Cerebellar nuclear complex (tissue), 1 donor: ENCODE results near the gene A3GALT2.

ENCODE experiments used
- DNase-seq, 2 experiments: peaks; one replicate each; lab custom pipeline; 2025; lab: John Stamatoyannopoulos, UW

Gene A3GALT2

GRCh38 chr1:33332357-33332789, 11.5 kb upstream of the A3GALT2 start:
- DNase-seq, result peak in 1 of 2 experiments; percentile 37

GRCh38 chr1:33331444-33332356, 10.8 kb upstream of the A3GALT2 start:
- DNase-seq, result no peak

- no peak for DNase-seq
Observed at GRCh38 chr1:33330906-33331305, 10.0 kb upstream of the A3GALT2 start.

- no peak for DNase-seq
Observed at GRCh38 chr1:33330361-33330890, 9.5 kb upstream of the A3GALT2 start.

- no peak for DNase-seq
Observed at GRCh38 chr1:33329600-33330305, 8.9 kb upstream of the A3GALT2 start.

- DNase-seq, result no peak
Observed at GRCh38 chr1:33328817-33329216, 7.9 kb upstream of the A3GALT2 start.

GRCh38 chr1:33327587-33328325, 6.9 kb upstream of the A3GALT2 start:
- DNase-seq, result no peak

- no peak for DNase-seq
Observed at GRCh38 chr1:33326785-33327184, 5.9 kb upstream of the A3GALT2 start.

GRCh38 chr1:33324677-33325575, 4.0 kb upstream of the A3GALT2 start:
- no peak for DNase-seq

- no peak for DNase-seq
Observed at GRCh38 chr1:33323663-33324477, 3.0 kb upstream of the A3GALT2 start.

- DNase-seq, result no peak
Observed at GRCh38 chr1:33322870-33323585, 2.1 kb upstream of the A3GALT2 start.

GRCh38 chr1:33322109-33322508, 1.2 kb upstream of the A3GALT2 start:
- no peak for DNase-seq

GRCh38 chr1:33321178-33321577, 280 bp upstream of the A3GALT2 start:
- DNase-seq, result no peak

GRCh38 chr1:33319949-33320618, 814 bp downstream of the A3GALT2 start:
- no peak for DNase-seq

- no peak for DNase-seq
Observed at GRCh38 chr1:33319186-33319948, 1.5 kb downstream of the A3GALT2 start.

- DNase-seq, result no peak
Observed at GRCh38 chr1:33317946-33318345, 3.0 kb downstream of the A3GALT2 start.

GRCh38 chr1:33317354-33317753, 3.5 kb downstream of the A3GALT2 start:
- no peak for DNase-seq

- no peak for DNase-seq
Observed at GRCh38 chr1:33316601-33317000, 4.3 kb downstream of the A3GALT2 start.
